Measurements from ENCODE around the gene C2CD2.

GRCh38 chr21:41973427-41973831 is 19.6 kb upstream of the C2CD2 start:
- TF ChIP-seq CTCF (IDR thresholded peaks at IDR 0.05) (no peak), POLR2A (IDR thresholded peaks at IDR 0.05) (no peak)
